Esophagus squamous epithelium (tissue), 4 donors: ENCODE results near the gene B4GALT5.

Experiments
- POLR2A ChIP-seq, 4 donors: fragments of 450-650 bp; IDR thresholded peaks; one replicate each; pipeline ENCODE4 v1.6.1; 2017; ENCODE audit warnings: antibody characterized with exemption in 4 of 4, mild to moderate bottlenecking in 4 of 4, moderate library complexity in 3 of 4
- TF ChIP-seq, protein P1 (sequence below), 6 experiments: fragments of 450-650 bp in 4 of 6; fragments of 200-600 bp in 2 of 6; sonication (generic) in 2 of 6; IDR thresholded peaks; one replicate each; pipeline ENCODE4 v1.5.1; 2016 to 2019; ENCODE audit warnings: antibody characterized with exemption in 6 of 6, mild to moderate bottlenecking in 4 of 6, moderate library complexity in 4 of 6

DNA sequence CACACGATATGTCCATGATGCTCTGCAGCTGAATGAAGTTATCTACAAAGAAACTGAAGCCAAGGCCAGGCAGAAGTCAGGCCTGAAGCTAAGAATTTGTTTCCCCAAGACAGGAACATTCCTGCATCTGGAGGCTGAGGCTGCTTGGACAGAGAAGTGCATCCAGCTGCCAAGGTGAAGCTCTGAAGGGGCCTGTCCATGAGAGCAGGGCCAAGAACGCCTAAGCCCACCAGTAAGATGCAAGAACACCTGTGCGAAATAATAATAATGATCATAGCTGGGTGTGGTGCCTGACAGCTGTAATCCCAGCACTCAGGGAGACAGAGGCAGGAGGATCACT, 37.7 kb upstream of the B4GALT5 start:
- TF ChIP-seq POLR2A (IDR thresholded peaks at IDR 0.05), result no peak
- TF ChIP-seq, protein P1, sequence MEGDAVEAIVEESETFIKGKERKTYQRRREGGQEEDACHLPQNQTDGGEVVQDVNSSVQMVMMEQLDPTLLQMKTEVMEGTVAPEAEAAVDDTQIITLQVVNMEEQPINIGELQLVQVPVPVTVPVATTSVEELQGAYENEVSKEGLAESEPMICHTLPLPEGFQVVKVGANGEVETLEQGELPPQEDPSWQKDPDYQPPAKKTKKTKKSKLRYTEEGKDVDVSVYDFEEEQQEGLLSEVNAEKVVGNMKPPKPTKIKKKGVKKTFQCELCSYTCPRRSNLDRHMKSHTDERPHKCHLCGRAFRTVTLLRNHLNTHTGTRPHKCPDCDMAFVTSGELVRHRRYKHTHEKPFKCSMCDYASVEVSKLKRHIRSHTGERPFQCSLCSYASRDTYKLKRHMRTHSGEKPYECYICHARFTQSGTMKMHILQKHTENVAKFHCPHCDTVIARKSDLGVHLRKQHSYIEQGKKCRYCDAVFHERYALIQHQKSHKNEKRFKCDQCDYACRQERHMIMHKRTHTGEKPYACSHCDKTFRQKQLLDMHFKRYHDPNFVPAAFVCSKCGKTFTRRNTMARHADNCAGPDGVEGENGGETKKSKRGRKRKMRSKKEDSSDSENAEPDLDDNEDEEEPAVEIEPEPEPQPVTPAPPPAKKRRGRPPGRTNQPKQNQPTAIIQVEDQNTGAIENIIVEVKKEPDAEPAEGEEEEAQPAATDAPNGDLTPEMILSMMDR (IDR thresholded peaks at IDR 0.05), result no peak
